Gastroesophageal sphincter (tissue), 4 donors: ENCODE results near the gene SLC1A2. TPM values are rescaled to one million over a fixed set of nuclear protein-coding genes. Genes with fewer than 3 reads are reported as not detected.

ENCODE experiments used
- ATAC-seq: fragments of 150-250 bp; one replicate; pipeline ENCODE4 v1.9.1; 2016; ENCODE audit warnings: mild to moderate bottlenecking, moderate library complexity
- H3K27ac ChIP-seq, 4 donors: fragments of 200-600 bp; sonication (generic) in 3 of 4; 1 replicate in 3 of 4; 2 replicates in 1 of 4; pipeline ENCODE4 v1.5.1; 2016 to 2019
- H3K27me3 ChIP-seq: fragments of 200-600 bp; sonication (generic); one replicate; pipeline ENCODE4 v1.5.1; 2019
- H3K36me3 ChIP-seq, 2 donors: fragments of 200-600 bp; sonication (generic); one replicate each; pipeline ENCODE4 v1.5.1; 2019; ENCODE audit warnings: control low read depth in 1 of 2
- H3K4me1 ChIP-seq, 3 donors: fragments of 200-600 bp; sonication (generic); 1 replicate in 2 of 3; 2 replicates in 1 of 3; pipeline ENCODE4 v1.5.1; 2016 to 2019; ENCODE audit warnings: control low read depth in 2 of 3
- H3K4me3 ChIP-seq, 2 donors: fragments of 200-600 bp; sonication (generic); one replicate each; pipeline ENCODE4 v1.5.1; 2019; ENCODE audit warnings: mild to moderate bottlenecking in 1 of 2, moderate library complexity in 1 of 2
- H3K9me3 ChIP-seq, 3 donors: fragments of 200-600 bp; sonication (generic); one replicate each; pipeline ENCODE4 v1.5.1; 2017 to 2019; ENCODE audit warnings: control low read depth in 2 of 3
- CTCF ChIP-seq, 4 experiments: fragments of 200-600 bp in 2 of 4; fragments of 450-650 bp in 2 of 4; sonication (generic) in 1 of 4; IDR thresholded peaks; one replicate each; pipeline ENCODE4 v1.5.1; 2017 to 2019; ENCODE audit warnings: antibody characterized with exemption in 4 of 4, mild to moderate bottlenecking in 2 of 4, moderate library complexity in 2 of 4
- EP300 ChIP-seq: sonication (generic); formaldehyde crosslinking; IDR thresholded peaks from one replicate; pipeline ENCODE4 v1.6.1; 2017; ENCODE audit warnings: antibody characterized with exemption, mild to moderate bottlenecking
- POLR2A ChIP-seq, 2 donors: fragments of 450-650 bp; IDR thresholded peaks; one replicate each; pipeline ENCODE4 v1.6.1; 2017; ENCODE audit warnings: antibody characterized with exemption in 2 of 2, mild to moderate bottlenecking in 2 of 2, moderate library complexity in 1 of 2
- POLR2AphosphoS5 ChIP-seq: sonication (generic); formaldehyde crosslinking; IDR thresholded peaks from one replicate; pipeline ENCODE4 v1.6.1; 2017; ENCODE audit warnings: antibody characterized with exemption
- whole genome bisulfite sequencing, 2 donors: methylation state at CpG; one replicate each; pipeline ENCODE4 v1.1.5; 2018; ENCODE audit warnings: low coverage in 1 of 2; 5-methylcytosine and 5-hydroxymethylcytosine counted together
- total RNA-seq, 4 donors: library from RNA; depleted of rRNA; stranded (reverse); fragments of >200 nt; gene quantifications; one replicate each; pipeline ENCODE4 v1.1.0, GENCODE V29; 2016

The SLC1A2 gene
- total RNA-seq, 4 donors from 2014 or later, result 0.12 to 1.5 (median 0.40) TPM; not detected in 1

GRCh38 chr11:35274909-35275785 is 144.2 kb downstream of the SLC1A2 start:
- Histone ChIP-seq H3K9me3 (no peaks in the 10 kb centered on the region), H3K4me1 (peaks cover 4 to 23% (median 8%) of the 10 kb centered on the region in 3 donors), H3K27me3 (no peaks in the 10 kb centered on the region), H3K36me3 (no peaks in the 10 kb centered on the region), H3K4me3 (no peak overlapping the region), H3K27ac (peak overlapping the region; percentile 31 to 69 (median 50))
- WGBS, 2 donors, result 40 to 44% methylated on average over 3 to 6 of the region's 6 CpGs
- peak; percentile 66 for ATAC-seq
- TF ChIP-seq POLR2AphosphoS5 (peak; percentile 95), POLR2A (IDR thresholded peaks at IDR 0.05) (no peak), EP300 (no peak), CTCF (IDR thresholded peaks at IDR 0.05) (peak in 1 of 4 experiments; percentile 23)

- TF ChIP-seq CTCF (IDR thresholded peaks at IDR 0.05) (no peak), POLR2AphosphoS5 (no peak), POLR2A (IDR thresholded peaks at IDR 0.05) (no peak), EP300 (no peak)
- H3K4me3 ChIP-seq, result no peak overlapping the region
- H3K27me3 ChIP-seq, result no peaks in the 10 kb centered on the region
- ATAC-seq, result no peak
- H3K27ac ChIP-seq, result no peak overlapping the region
- no peaks in the 10 kb centered on the region for H3K36me3 ChIP-seq
- H3K9me3 ChIP-seq, result no peaks in the 10 kb centered on the region
- peaks cover 4 to 23% (median 8%) of the 10 kb centered on the region in 3 donors for H3K4me1 ChIP-seq
- 96 to 100% methylated on average over 1 to 5 of the region's 5 CpGs for WGBS, 2 donors
Observed at GRCh38 chr11:35272391-35272902, 146.9 kb downstream of the SLC1A2 start.

GRCh38 chr11:35271031-35271430 is 148.3 kb downstream of the SLC1A2 start:
- no peak overlapping the region for H3K4me3 ChIP-seq
- no peaks in the 10 kb centered on the region for H3K9me3 ChIP-seq
- no peak for TF ChIP-seq POLR2A (IDR thresholded peaks at IDR 0.05)
- TF ChIP-seq CTCF (IDR thresholded peaks at IDR 0.05), result no peak
- TF ChIP-seq EP300, result no peak
- no peak for TF ChIP-seq POLR2AphosphoS5
- 85 to 98% methylated on average over 2 to 3 of the region's 3 CpGs for WGBS, 2 donors
- ATAC-seq, result no peak
- no peaks in the 10 kb centered on the region for H3K27me3 ChIP-seq
- H3K4me1 ChIP-seq, result peaks cover 3 to 22% (median 4%) of the 10 kb centered on the region in 3 donors
- no peaks in the 10 kb centered on the region for H3K36me3 ChIP-seq
- H3K27ac ChIP-seq, result no peak overlapping the region

- no peaks in the 10 kb centered on the region for H3K9me3 ChIP-seq
- H3K27ac ChIP-seq, result no peak overlapping the region
- TF ChIP-seq EP300, result no peak
- no peak for TF ChIP-seq CTCF (IDR thresholded peaks at IDR 0.05)
- no peak for TF ChIP-seq POLR2AphosphoS5
- no peak for TF ChIP-seq POLR2A (IDR thresholded peaks at IDR 0.05)
- H3K36me3 ChIP-seq, result no peaks in the 10 kb centered on the region
- ATAC-seq, result no peak
- no peaks in the 10 kb centered on the region for H3K27me3 ChIP-seq
- H3K4me3 ChIP-seq, result no peak overlapping the region
- 18 to 38% methylated on average over 1 of the region's 1 CpG for WGBS, 2 donors
- H3K4me1 ChIP-seq, result peaks cover 0 to 15% (median 4%) of the 10 kb centered on the region in 3 donors
Observed at GRCh38 chr11:35270342-35270741, 149.0 kb downstream of the SLC1A2 start.
